22Rv1 (cell line): ENCODE data around the gene LRRK1.

Source experiments
- ZFX ChIP-seq: fragments of 450-650 bp; IDR thresholded peaks from 2 replicates; pipeline ENCODE4 v1.6.1; 2017; ENCODE audit warnings: antibody characterized with exemption, borderline replicate concordance
- TF ChIP-seq, protein P1 (sequence below): fragments of 450-650 bp; IDR thresholded peaks from 2 replicates; pipeline ENCODE4 v1.5.1; 2017; ENCODE audit warnings: mild to moderate bottlenecking

- TF ChIP-seq, protein P1, sequence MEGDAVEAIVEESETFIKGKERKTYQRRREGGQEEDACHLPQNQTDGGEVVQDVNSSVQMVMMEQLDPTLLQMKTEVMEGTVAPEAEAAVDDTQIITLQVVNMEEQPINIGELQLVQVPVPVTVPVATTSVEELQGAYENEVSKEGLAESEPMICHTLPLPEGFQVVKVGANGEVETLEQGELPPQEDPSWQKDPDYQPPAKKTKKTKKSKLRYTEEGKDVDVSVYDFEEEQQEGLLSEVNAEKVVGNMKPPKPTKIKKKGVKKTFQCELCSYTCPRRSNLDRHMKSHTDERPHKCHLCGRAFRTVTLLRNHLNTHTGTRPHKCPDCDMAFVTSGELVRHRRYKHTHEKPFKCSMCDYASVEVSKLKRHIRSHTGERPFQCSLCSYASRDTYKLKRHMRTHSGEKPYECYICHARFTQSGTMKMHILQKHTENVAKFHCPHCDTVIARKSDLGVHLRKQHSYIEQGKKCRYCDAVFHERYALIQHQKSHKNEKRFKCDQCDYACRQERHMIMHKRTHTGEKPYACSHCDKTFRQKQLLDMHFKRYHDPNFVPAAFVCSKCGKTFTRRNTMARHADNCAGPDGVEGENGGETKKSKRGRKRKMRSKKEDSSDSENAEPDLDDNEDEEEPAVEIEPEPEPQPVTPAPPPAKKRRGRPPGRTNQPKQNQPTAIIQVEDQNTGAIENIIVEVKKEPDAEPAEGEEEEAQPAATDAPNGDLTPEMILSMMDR: no peak
- no peak for TF ChIP-seq ZFX
These were observed 125.6 kb downstream of the LRRK1 start for GRCh38 chr15:101044625-101045235.
